IPS-18a (cell line): ENCODE results near the gene GNB1L.

Experiments
- H3K27ac ChIP-seq: one replicate; pipeline ENCODE4 v1.5.1; 2013; ENCODE audit warnings: low read length
- H3K27me3 ChIP-seq: one replicate; pipeline ENCODE4 v1.6.1; 2013; ENCODE audit warnings: mild to moderate bottlenecking, low read length; ENCODE audit not compliant: control insufficient read depth, insufficient read depth
- H3K36me3 ChIP-seq: one replicate; pipeline ENCODE4 v1.6.1; 2013; ENCODE audit warnings: low read depth, low read length; ENCODE audit not compliant: control insufficient read depth
- H3K4me1 ChIP-seq: one replicate; pipeline ENCODE4 v1.6.1; 2013; ENCODE audit warnings: low read depth, low read length; ENCODE audit not compliant: control insufficient read depth
- H3K4me3 ChIP-seq: one replicate; pipeline ENCODE4 v1.5.1; 2013; ENCODE audit warnings: low read length
- H3K9ac ChIP-seq: one replicate; pipeline ENCODE4 v1.6.1; 2013; ENCODE audit warnings: mild to moderate bottlenecking, low read length, moderate library complexity
- H3K9me3 ChIP-seq: one replicate; pipeline ENCODE4 v1.6.1; 2013; ENCODE audit warnings: low read depth, low read length; ENCODE audit not compliant: control insufficient read depth

Gene GNB1L

DNA sequence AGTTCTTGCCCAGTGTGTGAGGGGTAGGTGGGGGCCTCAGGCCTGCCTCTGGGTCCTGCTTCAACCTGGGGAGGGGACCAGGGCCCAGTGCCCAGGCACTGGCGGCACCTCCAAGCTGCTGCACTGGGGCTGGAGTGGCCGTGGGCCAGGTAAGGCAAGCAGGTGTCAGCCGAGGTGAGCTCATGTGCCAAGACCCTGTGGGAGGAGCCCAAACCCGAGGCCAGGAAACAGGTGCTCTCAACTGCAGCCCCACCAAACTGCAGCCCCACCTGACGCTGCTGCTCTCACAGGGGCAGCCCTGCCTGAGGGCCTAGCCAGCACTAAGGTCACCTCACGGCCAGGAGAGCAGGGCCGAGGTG lies 18.1 kb upstream of the GNB1L start:
- no peaks in the 10 kb centered on the region for H3K27me3 ChIP-seq
- H3K27ac ChIP-seq, result no peak overlapping the region
- H3K9me3 ChIP-seq, result no peaks in the 10 kb centered on the region
- H3K36me3 ChIP-seq, result no peaks in the 10 kb centered on the region
- H3K4me1 ChIP-seq, result no peaks in the 10 kb centered on the region
- no peak overlapping the region for H3K4me3 ChIP-seq
- H3K9ac ChIP-seq, result no peak overlapping the region

DNA sequence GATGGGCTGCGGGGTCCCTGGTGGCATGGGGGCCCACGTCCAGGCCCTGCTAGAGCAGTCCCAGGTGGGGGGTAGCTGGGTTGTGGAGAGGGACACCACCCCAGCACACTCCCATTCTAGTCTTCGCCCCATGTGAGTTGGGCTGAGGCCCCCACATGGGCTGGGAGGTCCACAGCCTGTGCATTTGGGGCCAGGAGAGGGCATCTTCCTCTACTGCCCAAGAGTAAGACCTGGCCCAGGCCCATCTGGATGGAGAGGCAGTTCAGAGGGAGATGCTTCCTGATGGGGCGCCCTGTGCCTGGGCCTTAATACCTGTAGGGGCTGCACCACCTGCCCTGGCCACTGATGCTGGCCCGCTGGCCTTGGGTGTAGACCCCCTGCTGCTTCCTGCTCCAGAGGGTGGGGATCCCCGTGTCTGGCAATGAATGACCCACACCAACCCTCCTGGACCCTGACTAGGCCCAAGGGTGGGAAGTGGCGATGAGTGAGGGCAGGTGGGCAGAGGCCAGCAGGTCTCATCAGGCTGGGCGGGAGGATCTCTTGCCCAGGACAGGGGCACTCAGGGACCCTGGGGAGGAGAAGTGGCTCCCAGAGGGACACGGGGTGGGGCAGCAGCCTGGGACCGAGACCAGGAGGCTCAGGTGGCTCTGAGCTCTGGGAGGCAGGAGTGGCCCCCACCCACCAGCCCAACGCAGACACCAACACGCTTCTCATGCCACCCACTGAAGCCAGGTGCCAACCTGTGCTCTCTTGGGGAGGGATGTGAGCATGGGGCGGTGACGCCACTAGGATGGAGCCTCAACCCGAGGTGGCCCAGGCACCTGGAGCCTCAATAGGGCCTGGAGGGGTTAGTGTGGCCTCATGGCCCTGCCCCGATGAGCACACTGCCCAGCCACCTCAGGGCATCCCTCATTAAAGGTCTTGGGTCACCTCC lies 17.4 kb upstream of the GNB1L start:
- H3K27ac ChIP-seq, result no peak overlapping the region
- H3K27me3 ChIP-seq, result no peaks in the 10 kb centered on the region
- no peaks in the 10 kb centered on the region for H3K4me1 ChIP-seq
- H3K9ac ChIP-seq, result no peak overlapping the region
- no peak overlapping the region for H3K4me3 ChIP-seq
- no peaks in the 10 kb centered on the region for H3K9me3 ChIP-seq
- no peaks in the 10 kb centered on the region for H3K36me3 ChIP-seq

DNA sequence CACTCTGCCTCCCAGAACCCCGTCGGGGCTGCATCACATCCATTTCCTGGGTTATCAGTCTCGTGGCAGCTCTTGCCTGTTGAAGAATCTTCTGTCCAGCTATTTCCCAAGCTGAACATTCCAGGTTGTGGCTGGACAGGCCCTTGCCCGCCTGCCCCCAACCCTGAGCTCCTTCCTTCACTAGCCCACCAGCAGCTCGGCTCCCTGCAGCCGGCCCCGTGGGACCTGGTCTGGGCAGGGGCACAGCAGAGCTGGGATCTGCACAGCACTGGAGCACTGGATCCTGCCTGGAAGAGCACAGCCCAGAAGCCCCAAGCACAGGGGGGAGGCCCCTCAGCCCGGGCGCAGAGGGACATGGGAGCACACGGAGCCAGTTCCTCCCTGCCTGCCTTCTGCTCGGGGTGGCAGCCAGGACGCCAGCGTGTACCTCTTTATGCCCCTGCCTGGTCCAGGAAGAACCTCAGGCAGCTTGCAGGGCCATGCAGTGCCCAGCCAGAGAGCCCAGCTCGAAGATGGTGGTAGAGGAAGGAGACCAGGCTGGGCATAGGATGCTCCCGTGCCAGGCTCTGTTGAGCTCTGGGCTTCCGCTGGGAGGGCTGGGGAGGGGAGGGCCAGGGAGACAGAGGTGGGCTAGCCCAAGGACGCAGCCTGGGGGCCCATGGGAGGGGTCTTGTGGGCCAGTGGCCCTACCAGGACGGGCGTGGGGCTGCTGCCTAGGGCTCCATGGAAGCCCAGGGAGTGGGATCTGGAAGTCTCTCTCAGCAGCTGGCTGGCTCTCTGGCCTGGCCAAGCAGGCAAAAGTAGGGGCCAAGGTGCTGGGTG lies 16.6 kb upstream of the GNB1L start:
- Histone ChIP-seq H3K36me3 (no peaks in the 10 kb centered on the region), H3K9ac (no peak overlapping the region), H3K27ac (no peak overlapping the region), H3K4me1 (no peaks in the 10 kb centered on the region), H3K9me3 (no peaks in the 10 kb centered on the region), H3K27me3 (no peaks in the 10 kb centered on the region), H3K4me3 (no peak overlapping the region)

DNA sequence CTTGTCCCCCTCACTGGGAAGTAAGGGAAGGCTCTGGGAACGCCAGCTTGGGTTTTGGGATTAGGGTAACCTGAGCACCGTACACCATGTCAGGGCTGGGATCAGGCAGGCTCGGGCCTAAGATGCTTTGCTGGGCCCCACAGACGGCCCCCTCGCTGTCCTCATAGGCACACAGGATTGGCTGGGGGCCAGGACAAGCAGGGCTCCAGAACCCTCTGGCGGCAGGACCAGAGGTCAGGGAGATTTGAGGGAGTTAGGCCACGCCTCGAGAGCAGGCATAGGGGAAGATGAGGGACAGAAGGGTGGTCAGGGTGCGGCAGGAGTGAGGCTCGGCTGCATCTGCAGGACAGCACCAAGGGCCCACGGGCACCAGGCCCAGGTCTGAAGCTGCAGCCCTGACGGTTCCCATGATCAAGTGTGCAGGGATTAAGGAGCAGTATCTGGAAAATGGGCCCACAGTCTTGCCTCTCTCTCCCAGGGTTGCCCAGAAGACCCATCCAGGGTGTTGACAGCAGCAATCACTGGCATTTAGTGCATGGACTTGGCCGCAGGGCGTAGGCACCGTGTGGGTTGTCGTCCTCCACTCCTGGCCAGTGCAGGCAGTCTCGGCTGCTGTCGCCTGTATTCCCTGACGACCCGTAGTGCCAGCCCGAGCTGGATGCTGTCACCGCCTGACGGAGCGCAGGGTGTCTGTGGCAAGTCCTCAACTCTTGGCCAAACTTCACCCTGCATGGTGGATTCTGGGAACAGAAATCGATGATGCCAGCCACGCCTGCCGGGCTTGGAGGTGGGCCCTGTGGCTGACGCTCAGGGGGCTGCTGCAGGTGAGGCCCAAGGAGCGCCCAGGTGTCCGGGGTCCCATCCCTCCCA lies 15.7 kb upstream of the GNB1L start:
- Histone ChIP-seq H3K4me1 (no peaks in the 10 kb centered on the region), H3K9ac (no peak overlapping the region), H3K4me3 (no peak overlapping the region), H3K9me3 (no peaks in the 10 kb centered on the region), H3K27me3 (no peaks in the 10 kb centered on the region), H3K36me3 (no peaks in the 10 kb centered on the region), H3K27ac (no peak overlapping the region)

DNA sequence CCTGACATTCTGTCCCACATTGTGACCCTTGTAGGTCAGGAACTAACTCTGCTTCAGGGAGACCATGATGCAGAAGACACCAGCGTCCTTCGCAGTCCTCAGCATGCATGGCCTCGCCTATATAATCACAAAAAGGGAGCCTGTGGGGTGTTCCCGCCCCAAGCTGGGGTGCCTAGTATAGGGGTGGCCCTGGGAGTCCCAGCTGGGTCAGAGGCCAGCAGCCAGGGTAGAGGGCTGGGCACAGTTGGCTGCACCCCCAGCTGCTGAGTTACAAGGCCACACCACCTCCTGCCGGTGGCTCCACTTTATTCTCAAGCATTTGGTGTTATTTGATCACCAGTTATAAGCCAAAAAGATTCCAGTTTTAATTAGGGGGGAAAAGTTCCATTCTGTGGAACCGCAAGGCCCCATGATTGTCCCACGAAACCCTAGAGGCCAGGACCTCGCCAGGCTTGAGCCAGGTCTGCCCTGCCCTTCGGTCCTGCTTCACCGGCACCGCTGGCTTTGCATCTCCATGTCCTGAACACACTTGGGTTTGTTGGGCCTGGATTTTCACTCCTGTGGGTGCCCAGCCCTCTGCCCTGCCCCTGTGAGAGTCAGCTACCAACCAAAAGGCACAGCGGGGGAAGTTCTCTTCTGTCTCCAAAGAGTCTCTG lies 15.0 kb upstream of the GNB1L start:
- no peaks in the 10 kb centered on the region for H3K4me1 ChIP-seq
- H3K9me3 ChIP-seq, result no peaks in the 10 kb centered on the region
- H3K36me3 ChIP-seq, result no peaks in the 10 kb centered on the region
- H3K27ac ChIP-seq, result no peak overlapping the region
- no peak overlapping the region for H3K9ac ChIP-seq
- H3K4me3 ChIP-seq, result no peak overlapping the region
- no peaks in the 10 kb centered on the region for H3K27me3 ChIP-seq

DNA sequence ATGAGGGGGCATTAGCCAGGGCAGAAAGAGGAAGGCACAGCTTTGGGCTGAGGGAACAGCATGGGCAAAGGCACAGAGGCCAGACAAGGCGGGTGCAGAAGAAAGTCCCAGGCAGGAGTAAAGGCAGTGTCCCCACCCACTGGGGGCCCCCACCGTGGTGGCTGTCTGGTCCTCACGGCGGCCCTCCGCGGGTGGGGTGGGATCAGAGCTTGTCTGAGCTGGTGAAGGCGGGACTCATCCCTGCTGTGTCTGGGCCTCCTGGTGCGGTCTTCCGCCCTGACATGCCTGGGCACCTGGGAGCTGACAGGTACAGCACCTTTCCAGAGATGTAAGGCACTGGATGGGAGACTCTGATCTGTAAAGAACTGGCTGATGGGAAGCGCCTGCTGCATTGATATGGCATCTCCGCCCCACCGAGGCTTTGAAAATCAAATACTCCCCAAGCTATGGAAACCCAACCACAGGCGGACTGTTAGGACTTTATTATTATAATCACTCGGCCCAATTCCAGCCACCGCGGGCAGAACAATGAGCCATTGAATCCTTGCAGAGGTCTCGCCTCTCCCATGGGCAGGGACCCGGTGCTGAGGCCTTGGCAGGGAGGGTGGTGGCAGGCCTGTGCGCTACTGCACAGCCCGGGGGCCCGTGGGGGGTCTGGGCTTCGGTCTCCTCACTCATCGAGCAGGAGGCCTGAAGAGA lies 14.2 kb upstream of the GNB1L start:
- Histone ChIP-seq H3K9ac (no peak overlapping the region), H3K4me1 (no peaks in the 10 kb centered on the region), H3K27me3 (no peaks in the 10 kb centered on the region), H3K27ac (no peak overlapping the region), H3K36me3 (no peaks in the 10 kb centered on the region), H3K9me3 (no peaks in the 10 kb centered on the region), H3K4me3 (no peak overlapping the region)

DNA sequence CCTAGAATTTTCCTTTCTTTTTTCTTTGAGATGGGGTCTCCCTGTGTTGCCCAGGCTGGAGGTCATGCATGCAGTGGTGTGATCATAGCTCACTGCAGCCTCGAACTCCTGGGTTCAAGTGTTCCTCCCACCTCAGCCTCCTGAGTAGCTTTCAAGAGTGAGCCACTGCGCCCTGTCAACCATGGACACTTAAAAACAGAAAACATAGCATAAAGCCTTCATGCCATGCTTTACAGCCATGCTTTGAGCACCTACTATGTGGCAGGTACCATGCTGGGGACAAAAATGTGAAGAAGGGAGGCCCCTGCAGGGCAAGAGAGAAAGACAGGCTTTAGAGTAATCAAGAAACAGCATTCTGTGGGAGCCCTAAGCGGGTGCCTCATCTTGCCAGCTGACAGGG lies 13.7 kb upstream of the GNB1L start:
- H3K9ac ChIP-seq, result no peak overlapping the region
- no peaks in the 10 kb centered on the region for H3K36me3 ChIP-seq
- no peak overlapping the region for H3K4me3 ChIP-seq
- H3K9me3 ChIP-seq, result no peaks in the 10 kb centered on the region
- no peak overlapping the region for H3K27ac ChIP-seq
- H3K4me1 ChIP-seq, result no peaks in the 10 kb centered on the region
- no peaks in the 10 kb centered on the region for H3K27me3 ChIP-seq

DNA sequence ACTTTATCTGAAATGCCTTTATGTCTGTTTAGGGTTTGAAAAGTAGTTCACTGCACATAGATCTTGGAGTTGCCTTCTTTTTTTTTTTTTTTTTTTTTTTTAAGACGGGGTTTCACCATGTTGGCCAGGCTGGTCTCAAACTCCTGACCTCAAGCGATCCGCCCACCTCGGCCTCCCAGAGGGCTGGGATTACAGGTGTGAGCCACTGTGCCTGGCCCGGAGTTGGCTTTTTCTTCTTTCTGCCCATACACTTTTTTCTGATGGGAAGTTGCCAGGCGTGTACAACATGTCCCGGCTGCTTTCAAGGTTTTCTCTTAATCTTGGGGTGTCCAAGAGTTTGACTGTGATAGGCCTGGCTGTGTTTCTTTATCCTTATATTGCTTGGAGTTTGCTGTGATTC lies 12.9 kb upstream of the GNB1L start:
- no peaks in the 10 kb centered on the region for H3K36me3 ChIP-seq
- H3K27me3 ChIP-seq, result no peaks in the 10 kb centered on the region
- H3K4me3 ChIP-seq, result no peak overlapping the region
- H3K4me1 ChIP-seq, result no peaks in the 10 kb centered on the region
- no peak overlapping the region for H3K27ac ChIP-seq
- no peak overlapping the region for H3K9ac ChIP-seq
- H3K9me3 ChIP-seq, result no peaks in the 10 kb centered on the region

DNA sequence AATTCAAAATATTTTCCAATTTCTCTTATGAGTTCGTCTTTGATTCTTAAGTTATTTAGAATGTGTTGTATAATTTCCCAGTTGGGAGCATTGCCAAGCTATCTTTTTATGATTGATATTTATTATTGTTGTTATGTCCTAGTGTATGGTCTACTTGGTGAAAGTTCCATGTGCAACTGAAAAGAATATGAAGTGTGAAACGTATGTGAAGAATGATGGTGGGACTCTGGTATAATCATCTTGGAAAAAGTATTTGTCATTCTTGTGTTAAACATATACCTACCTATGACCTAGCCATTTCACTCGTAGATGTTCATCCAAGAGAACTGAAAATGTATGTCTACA lies 12.0 kb upstream of the GNB1L start:
- H3K4me3 ChIP-seq, result no peak overlapping the region
- H3K27ac ChIP-seq, result no peak overlapping the region
- H3K9me3 ChIP-seq, result no peaks in the 10 kb centered on the region
- no peaks in the 10 kb centered on the region for H3K36me3 ChIP-seq
- no peaks in the 10 kb centered on the region for H3K4me1 ChIP-seq
- no peak overlapping the region for H3K9ac ChIP-seq
- no peaks in the 10 kb centered on the region for H3K27me3 ChIP-seq

DNA sequence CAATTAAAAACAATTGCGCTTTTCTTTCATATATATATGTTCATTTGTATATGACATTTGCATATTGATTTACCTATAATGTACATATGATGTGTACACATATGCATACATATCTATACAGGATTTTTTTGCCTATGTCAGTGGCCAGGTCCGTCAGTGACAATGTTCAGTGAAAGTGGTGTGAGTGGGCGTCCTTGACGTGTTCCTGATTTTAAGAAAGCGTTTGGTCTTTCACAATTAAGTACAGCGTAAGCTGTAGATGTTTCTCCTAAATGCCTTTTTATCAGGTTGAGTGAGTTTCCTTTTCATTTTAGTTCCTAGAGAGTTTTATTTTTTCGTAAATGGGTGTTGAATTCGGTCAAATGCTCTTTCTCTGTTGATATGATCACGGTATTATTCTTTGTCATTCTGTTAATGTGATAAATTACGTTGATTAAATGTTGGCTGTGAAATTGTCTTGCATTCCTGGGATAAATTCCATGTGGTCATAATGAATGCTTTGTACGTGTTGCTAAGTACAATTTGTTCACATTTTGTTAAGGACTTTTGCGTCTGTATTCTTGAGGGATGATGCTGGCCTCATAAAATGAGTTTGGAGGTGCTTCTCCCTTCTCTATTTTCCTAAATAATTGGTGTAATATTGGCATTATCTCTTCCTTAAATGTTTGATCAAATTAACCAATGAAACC lies 10.6 kb upstream of the GNB1L start:
- Histone ChIP-seq H3K4me3 (no peak overlapping the region), H3K9me3 (no peaks in the 10 kb centered on the region), H3K4me1 (no peaks in the 10 kb centered on the region), H3K27ac (no peak overlapping the region), H3K36me3 (no peaks in the 10 kb centered on the region), H3K9ac (no peak overlapping the region), H3K27me3 (no peaks in the 10 kb centered on the region)
